Measurements from ENCODE around the gene PCNX2. TPM values are rescaled to one million over a fixed set of nuclear protein-coding genes. Genes with fewer than 3 reads are reported as not detected.
"Not testable (repeated sequence)": the region's sequence is repeated elsewhere in the genome, so short reads cannot be mapped to it uniquely, and the experiment has no call there.

The PCNX2 gene
- total RNA-seq, 1 experiment from 2014 or later: 11.0 TPM

- H3K9me3 ChIP-seq (replicated peaks): no peaks in the 10 kb centered on the region
- H3K27me3 ChIP-seq (replicated peaks): no peaks in the 10 kb centered on the region
- no peak overlapping the region for H3K4me3 ChIP-seq
- no peak for DNase-seq (ENCODE audit: low read depth in 1 of 2, low spot score in 2 of 2)
- peaks cover 7% of the 10 kb centered on the region for H3K4me1 ChIP-seq (replicated peaks)
- H3K36me3 ChIP-seq: no peaks in the 10 kb centered on the region
- H3K27ac ChIP-seq: no peak overlapping the region
Measured at GRCh38 chr1:233012021-233012420, 283.5 kb downstream of the PCNX2 start.

- no peaks in the 10 kb centered on the region for H3K9me3 ChIP-seq (replicated peaks)
- H3K27me3 ChIP-seq (replicated peaks): no peaks in the 10 kb centered on the region
- DNase-seq (ENCODE audit: low read depth in 1 of 2, low spot score in 2 of 2): peak in 1 of 2 experiments; percentile 5
- H3K36me3 ChIP-seq: no peaks in the 10 kb centered on the region
- H3K27ac ChIP-seq: no peak overlapping the region
- peaks cover 26% of the 10 kb centered on the region for H3K4me1 ChIP-seq (replicated peaks)
- H3K4me3 ChIP-seq: no peak overlapping the region
Measured at GRCh38 chr1:233010146-233010545, 285.4 kb downstream of the PCNX2 start.

- Histone ChIP-seq H3K27me3 (replicated peaks) (no peaks in the 10 kb centered on the region), H3K27ac (peak overlapping the region; percentile 62), H3K4me3 (no peak overlapping the region), H3K9me3 (replicated peaks) (no peaks in the 10 kb centered on the region), H3K36me3 (no peaks in the 10 kb centered on the region), H3K4me1 (replicated peaks) (peaks cover 27% of the 10 kb centered on the region)
- peak; percentile 46 to 69 for DNase-seq (ENCODE audit: low read depth in 1 of 2, low spot score in 2 of 2)
Measured at GRCh38 chr1:233006541-233006973, 289.0 kb downstream of the PCNX2 start.

- Histone ChIP-seq H3K4me1 (replicated peaks) (peaks cover 27% of the 10 kb centered on the region), H3K36me3 (no peaks in the 10 kb centered on the region), H3K9me3 (replicated peaks) (no peaks in the 10 kb centered on the region), H3K27ac (peak overlapping the region; percentile 62), H3K4me3 (no peak overlapping the region), H3K27me3 (replicated peaks) (no peaks in the 10 kb centered on the region)
- DNase-seq (ENCODE audit: low read depth in 1 of 2, low spot score in 2 of 2): no peak
Measured at GRCh38 chr1:233006108-233006507, 289.4 kb downstream of the PCNX2 start.

GRCh38 chr1:233005703-233006102, 289.8 kb downstream of the PCNX2 start:
- no peaks in the 10 kb centered on the region for H3K9me3 ChIP-seq (replicated peaks)
- no peak overlapping the region for H3K4me3 ChIP-seq
- H3K36me3 ChIP-seq: no peaks in the 10 kb centered on the region
- no peaks in the 10 kb centered on the region for H3K27me3 ChIP-seq (replicated peaks)
- peak overlapping the region; percentile 62 for H3K27ac ChIP-seq
- peaks cover 27% of the 10 kb centered on the region for H3K4me1 ChIP-seq (replicated peaks)
- peak; percentile 58 to 74 for DNase-seq (ENCODE audit: low read depth in 1 of 2, low spot score in 2 of 2)

GRCh38 chr1:233005156-233005555, 290.4 kb downstream of the PCNX2 start:
- no peak for DNase-seq (ENCODE audit: low read depth in 1 of 2, low spot score in 2 of 2)
- Histone ChIP-seq H3K4me3 (no peak overlapping the region), H3K27ac (no peak overlapping the region), H3K4me1 (replicated peaks) (peaks cover 26% of the 10 kb centered on the region), H3K9me3 (replicated peaks) (no peaks in the 10 kb centered on the region), H3K36me3 (no peaks in the 10 kb centered on the region), H3K27me3 (replicated peaks) (no peaks in the 10 kb centered on the region)

GRCh38 chr1:233004451-233004850, 291.1 kb downstream of the PCNX2 start:
- Histone ChIP-seq H3K4me3 (no peak overlapping the region), H3K27ac (no peak overlapping the region), H3K9me3 (replicated peaks) (no peaks in the 10 kb centered on the region), H3K4me1 (replicated peaks) (peaks cover 23% of the 10 kb centered on the region), H3K27me3 (replicated peaks) (no peaks in the 10 kb centered on the region), H3K36me3 (no peaks in the 10 kb centered on the region)
- DNase-seq (ENCODE audit: low read depth in 1 of 2, low spot score in 2 of 2): no peak

- not testable (repeated sequence) for H3K27ac ChIP-seq; DNase-seq (ENCODE audit: low read depth in 1 of 2, low spot score in 2 of 2); H3K9me3 ChIP-seq (replicated peaks); H3K27me3 ChIP-seq (replicated peaks); H3K4me3 ChIP-seq; H3K36me3 ChIP-seq
- peaks cover 23% of the 10 kb centered on the region for H3K4me1 ChIP-seq (replicated peaks)
Measured at GRCh38 chr1:233003638-233004037, 291.9 kb downstream of the PCNX2 start.

GRCh38 chr1:232999956-233000625, 295.4 kb downstream of the PCNX2 start:
- H3K4me1 ChIP-seq (replicated peaks): peaks cover under 1% of the 10 kb centered on the region; the same call in 1 of the 2 replicates
- no peak overlapping the region for H3K27ac ChIP-seq
- H3K9me3 ChIP-seq (replicated peaks): no peaks in the 10 kb centered on the region
- no peak overlapping the region for H3K4me3 ChIP-seq
- DNase-seq (ENCODE audit: low read depth in 1 of 2, low spot score in 2 of 2): no peak
- H3K27me3 ChIP-seq (replicated peaks): no peaks in the 10 kb centered on the region
- no peaks in the 10 kb centered on the region for H3K36me3 ChIP-seq

- H3K4me1 ChIP-seq (replicated peaks): no peaks in the 10 kb centered on the region
- H3K27ac ChIP-seq: no peak overlapping the region
- H3K36me3 ChIP-seq: peaks cover 8% of the 10 kb centered on the region; the same call in 1 of the 2 replicates
- no peaks in the 10 kb centered on the region for H3K27me3 ChIP-seq (replicated peaks)
- 0 out of 2 replicates have a peak, but pooled peaks cover 2% of the 10 kb centered on the region for H3K9me3 ChIP-seq (replicated peaks)
- DNase-seq (ENCODE audit: low read depth in 1 of 2, low spot score in 2 of 2): no peak
- H3K4me3 ChIP-seq: no peak overlapping the region
Measured at GRCh38 chr1:232998646-232999045, 296.9 kb downstream of the PCNX2 start.

- no peaks in the 10 kb centered on the region for H3K4me1 ChIP-seq (replicated peaks)
- 0 out of 2 replicates have a peak, but pooled peaks cover 7% of the 10 kb centered on the region for H3K9me3 ChIP-seq (replicated peaks)
- DNase-seq (ENCODE audit: low read depth in 1 of 2, low spot score in 2 of 2): no peak
- no peak overlapping the region for H3K27ac ChIP-seq
- H3K36me3 ChIP-seq: peaks cover 8% of the 10 kb centered on the region; the same call in 1 of the 2 replicates
- H3K4me3 ChIP-seq: no peak overlapping the region
- no peaks in the 10 kb centered on the region for H3K27me3 ChIP-seq (replicated peaks)
Measured at GRCh38 chr1:232998138-232998537, 297.4 kb downstream of the PCNX2 start.

- Histone ChIP-seq H3K27ac (no peak overlapping the region), H3K27me3 (replicated peaks) (no peaks in the 10 kb centered on the region), H3K36me3 (peaks cover 8% of the 10 kb centered on the region; the same call in 1 of the 2 replicates), H3K4me1 (replicated peaks) (no peaks in the 10 kb centered on the region; the same call in 1 of the 2 replicates), H3K4me3 (no peak overlapping the region), H3K9me3 (replicated peaks) (0 out of 2 replicates have a peak, but pooled peaks cover 7% of the 10 kb centered on the region)
- DNase-seq (ENCODE audit: low read depth in 1 of 2, low spot score in 2 of 2): no peak
Measured at GRCh38 chr1:232996143-232996542, 299.4 kb downstream of the PCNX2 start.

GRCh38 chr1:232995189-232995588, 300.3 kb downstream of the PCNX2 start:
- Histone ChIP-seq H3K4me1 (replicated peaks) (no peaks in the 10 kb centered on the region; the same call in 1 of the 2 replicates), H3K9me3 (replicated peaks) (0 out of 2 replicates have a peak, but pooled peaks cover 7% of the 10 kb centered on the region), H3K4me3 (no peak overlapping the region), H3K27ac (no peak overlapping the region), H3K27me3 (replicated peaks) (no peaks in the 10 kb centered on the region), H3K36me3 (peaks cover 8% of the 10 kb centered on the region; the same call in 1 of the 2 replicates)
- no peak for DNase-seq (ENCODE audit: low read depth in 1 of 2, low spot score in 2 of 2)

- 0 out of 2 replicates have a peak, but pooled peaks cover 7% of the 10 kb centered on the region for H3K9me3 ChIP-seq (replicated peaks)
- peaks cover 8% of the 10 kb centered on the region; the same call in 1 of the 2 replicates for H3K36me3 ChIP-seq
- peaks cover 5% of the 10 kb centered on the region for H3K4me1 ChIP-seq (replicated peaks)
- H3K27me3 ChIP-seq (replicated peaks): no peaks in the 10 kb centered on the region
- DNase-seq (ENCODE audit: low read depth in 1 of 2, low spot score in 2 of 2): no peak
- H3K27ac ChIP-seq: no peak overlapping the region
- no peak overlapping the region for H3K4me3 ChIP-seq
Measured at GRCh38 chr1:232993555-232993954, 302.0 kb downstream of the PCNX2 start.
